Inferior parietal cortex (tissue), 1 donor: ENCODE measurements around the gene NPIPA1.
"Not testable (repeated sequence)": the region's sequence is repeated elsewhere in the genome, so short reads cannot be mapped to it uniquely, and the experiment has no call there.

Experiments
- DNase-seq: peaks from one replicate; pipeline ENCODE4 v3.0.0-alpha.2; 2016; ENCODE audit errors: extremely low spot score

NPIPA1 gene

DNA sequence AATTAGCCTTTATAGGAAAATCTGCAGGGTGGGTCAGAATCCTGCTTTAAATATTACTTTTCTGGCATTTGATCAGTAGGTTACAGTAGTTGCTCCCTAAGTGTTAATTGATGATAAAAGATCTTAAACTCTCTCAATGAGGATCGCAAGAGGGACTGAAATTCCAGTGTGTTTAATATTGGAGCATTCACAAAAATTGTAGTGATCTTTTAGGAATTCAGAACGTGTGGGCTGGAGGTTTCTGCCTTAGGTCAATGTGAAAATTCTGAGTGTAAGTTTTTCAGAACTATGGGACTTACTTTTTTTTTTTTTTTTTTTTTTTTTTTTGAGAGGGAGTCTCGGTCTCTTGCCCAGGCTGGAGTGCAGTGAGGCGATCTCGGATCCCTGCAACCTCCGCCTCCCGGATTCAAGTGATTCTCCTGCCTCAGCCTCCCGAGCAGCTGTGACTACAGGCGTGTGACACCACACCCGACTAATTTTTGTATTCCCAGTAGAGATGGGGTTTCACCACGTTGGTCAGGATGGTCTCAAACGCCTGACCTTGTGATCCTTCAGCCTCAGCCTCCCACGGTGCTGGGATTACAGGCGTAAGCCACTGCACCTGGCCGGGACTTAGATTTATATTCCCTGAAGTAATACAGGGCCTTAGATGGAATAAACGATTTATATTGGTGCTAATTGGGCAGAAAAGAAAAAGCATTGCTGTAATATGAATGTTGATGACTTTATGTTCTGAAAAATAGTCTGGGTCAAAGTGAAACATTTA, 39.9 kb downstream of the NPIPA1 start:
- DNase-seq, result not testable (repeated sequence)

DNA sequence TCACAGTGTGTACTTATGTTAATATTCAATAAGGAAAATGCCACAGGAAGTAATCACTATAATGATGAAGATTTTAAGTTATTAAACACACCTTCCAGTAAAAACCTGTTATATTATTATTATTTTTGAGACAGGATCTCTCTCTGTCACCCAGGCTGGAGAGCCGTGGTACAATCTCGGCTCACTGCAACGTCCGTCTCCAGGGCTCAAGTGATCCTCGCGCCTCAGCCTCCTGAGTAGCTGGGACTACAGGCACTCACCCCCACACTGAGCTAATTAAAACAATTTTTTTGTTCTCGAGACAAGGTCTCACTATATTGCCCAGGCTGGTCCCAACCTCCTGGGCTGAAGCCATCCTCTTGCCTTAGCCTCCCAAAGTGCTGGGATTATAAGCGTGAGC, 41.0 kb downstream of the NPIPA1 start:
- not testable (repeated sequence) for DNase-seq

GRCh38 chr16:14978908-14979307, 41.7 kb downstream of the NPIPA1 start:
- not testable (repeated sequence) for DNase-seq

GRCh38 chr16:14981234-14981633, 44.0 kb downstream of the NPIPA1 start:
- DNase-seq, result not testable (repeated sequence)

DNA sequence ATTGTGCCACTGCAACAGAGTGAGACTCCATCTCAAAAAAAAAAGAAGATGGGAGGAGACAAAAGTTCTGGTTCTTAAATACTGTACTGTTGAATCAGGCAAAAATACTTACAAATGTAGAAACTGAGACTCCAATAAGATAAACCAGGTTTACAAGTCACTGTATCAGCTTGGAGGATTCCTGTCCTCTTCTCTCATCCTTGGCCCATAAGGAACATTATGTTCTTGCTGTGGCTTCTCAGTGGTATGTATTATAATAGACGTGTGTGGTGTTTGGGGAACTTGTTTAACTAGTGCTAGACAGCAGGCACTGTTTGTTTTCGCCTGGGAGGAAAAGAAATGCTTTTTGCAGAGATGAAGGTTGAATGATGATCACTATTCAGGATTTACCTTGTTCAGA, 45.3 kb downstream of the NPIPA1 start:
- not testable (repeated sequence) for DNase-seq

GRCh38 chr16:14988092-14988491, 50.8 kb downstream of the NPIPA1 start:
- not testable (repeated sequence) for DNase-seq

- not testable (repeated sequence) for DNase-seq
Measured at GRCh38 chr16:14988661-14989191, 51.5 kb downstream of the NPIPA1 start.

- DNase-seq, result not testable (repeated sequence)
Measured at GRCh38 chr16:14989291-14990281, 52.3 kb downstream of the NPIPA1 start.

DNA sequence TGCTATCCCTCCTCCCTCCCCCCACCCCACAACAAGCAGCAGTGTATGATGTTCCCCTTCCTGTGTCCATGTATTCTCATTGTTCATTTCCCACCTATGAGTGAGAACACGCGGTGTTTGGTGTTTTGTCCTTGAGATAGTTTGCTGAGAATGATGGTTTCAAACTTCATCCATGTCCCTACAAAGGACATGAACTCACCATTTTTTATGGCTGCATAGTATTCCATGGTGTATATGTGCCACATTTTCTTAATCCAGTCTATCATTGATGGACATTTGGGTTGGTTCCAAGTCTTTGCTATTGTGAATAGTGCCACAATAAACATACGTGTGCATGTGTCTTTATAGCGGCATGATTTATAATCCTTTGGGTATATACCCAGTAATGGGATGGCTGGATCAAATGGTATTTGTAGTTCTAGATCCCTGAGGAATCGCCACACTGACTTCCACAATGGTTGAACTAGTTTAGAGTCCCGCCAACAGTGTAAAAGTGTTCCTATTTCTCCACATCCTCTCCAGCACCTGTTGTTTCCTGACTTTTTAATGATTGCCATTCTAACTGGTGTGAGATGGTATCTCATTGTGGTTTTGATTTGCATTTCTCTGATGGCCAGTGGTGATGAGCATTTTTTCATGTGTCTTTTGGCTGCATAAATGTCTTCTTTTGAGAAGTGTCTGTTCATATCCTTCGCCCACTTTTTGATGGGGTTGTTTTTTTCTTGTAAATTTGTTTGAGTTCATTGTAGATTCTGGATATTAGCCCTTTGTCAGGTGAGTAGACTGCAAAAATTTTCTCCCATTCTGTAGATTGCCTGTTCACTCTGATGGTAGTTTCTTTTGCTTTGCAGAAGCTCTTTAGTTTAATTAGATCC, 56.3 kb downstream of the NPIPA1 start:
- not testable (repeated sequence) for DNase-seq

DNA sequence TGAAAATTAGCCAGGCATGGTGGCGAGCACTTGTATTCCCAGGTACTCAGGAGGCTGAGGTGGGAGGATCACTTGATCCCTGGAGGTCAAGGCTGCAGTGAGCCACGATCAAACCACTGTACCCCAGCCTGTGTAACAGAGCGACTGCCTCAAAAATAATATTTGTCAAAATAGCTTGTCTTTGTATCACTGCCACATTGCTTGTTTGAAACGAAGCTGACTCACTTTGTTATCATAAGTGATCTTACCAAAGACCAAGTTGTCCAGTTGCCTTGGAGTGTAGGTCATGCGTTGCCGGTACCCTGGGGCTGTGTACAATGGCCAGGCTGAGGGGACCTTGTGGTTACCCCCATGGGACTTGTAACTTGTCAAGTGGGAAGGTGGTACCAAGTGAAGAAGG, 59.5 kb downstream of the NPIPA1 start:
- not testable (repeated sequence) for DNase-seq

DNA sequence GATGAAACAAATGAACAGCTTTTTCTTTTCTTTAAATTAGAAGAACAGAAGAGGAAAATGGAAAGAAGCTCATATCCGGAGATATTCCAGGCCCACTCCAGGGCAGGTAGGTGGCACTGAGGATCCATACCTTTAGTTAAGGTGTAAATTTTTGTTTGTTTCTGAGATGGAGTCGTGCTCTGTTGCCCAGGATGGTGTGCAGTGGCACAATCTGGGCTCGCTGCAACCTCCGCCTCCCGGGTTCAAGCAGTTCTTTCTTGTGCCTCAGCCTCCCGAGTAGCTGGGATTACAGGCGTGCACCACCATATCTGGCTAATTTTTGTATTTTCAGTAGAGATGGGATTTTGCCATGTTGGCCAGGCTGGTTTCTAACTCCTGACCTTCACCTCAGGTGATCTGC, 61.1 kb downstream of the NPIPA1 start:
- not testable (repeated sequence) for DNase-seq

- DNase-seq, result not testable (repeated sequence)
Measured at GRCh38 chr16:14999845-15000244, 62.6 kb downstream of the NPIPA1 start.
